ENCODE data around the gene TXNDC8. TPM values are rescaled to one million over a fixed set of nuclear protein-coding genes. Genes with fewer than 3 reads are reported as not detected.
"Not testable (repeated sequence)": the region's sequence is repeated elsewhere in the genome, so short reads cannot be mapped to it uniquely, and the experiment has no call there.

TXNDC8 gene
- total RNA-seq, 1 donor from 2014 or later = not detected

GRCh38 chr9:110317911-110318310 is 19.8 kb downstream of the TXNDC8 start:
- H3K4me3 ChIP-seq (ENCODE audit: low read depth, low read length) = no peak overlapping the region
- TF ChIP-seq CTCF (conservative IDR thresholded peaks at IDR 0.05; ENCODE audit: low read depth, low read length) = no peak
- no peak for DNase-seq (ENCODE audit: low read depth)

GRCh38 chr9:110316261-110317075 is 21.2 kb downstream of the TXNDC8 start:
- TF ChIP-seq CTCF (conservative IDR thresholded peaks at IDR 0.05; ENCODE audit: low read depth, low read length) = no peak
- H3K4me3 ChIP-seq (ENCODE audit: low read depth, low read length) = no peak overlapping the region
- DNase-seq (ENCODE audit: low read depth) = no peak

- DNase-seq (ENCODE audit: low read depth); H3K4me3 ChIP-seq (ENCODE audit: low read depth, low read length): not testable (repeated sequence)
Observed at GRCh38 chr9:110311978-110312377, 25.7 kb downstream of the TXNDC8 start.

GRCh38 chr9:110309681-110310080 is 28.0 kb downstream of the TXNDC8 start:
- no peak overlapping the region for H3K4me3 ChIP-seq (ENCODE audit: low read depth, low read length)
- DNase-seq (ENCODE audit: low read depth) = no peak
- no peak for TF ChIP-seq CTCF (conservative IDR thresholded peaks at IDR 0.05; ENCODE audit: low read depth, low read length)

GRCh38 chr9:110308633-110309038 is 29.0 kb downstream of the TXNDC8 start:
- H3K4me3 ChIP-seq (ENCODE audit: low read depth, low read length) = no peak overlapping the region
- TF ChIP-seq CTCF (conservative IDR thresholded peaks at IDR 0.05; ENCODE audit: low read depth, low read length) = no peak
- DNase-seq (ENCODE audit: low read depth) = no peak

GRCh38 chr9:110307191-110307590 is 30.5 kb downstream of the TXNDC8 start:
- no peak for DNase-seq (ENCODE audit: low read depth)
- H3K4me3 ChIP-seq (ENCODE audit: low read depth, low read length) = no peak overlapping the region
- no peak for TF ChIP-seq CTCF (conservative IDR thresholded peaks at IDR 0.05; ENCODE audit: low read depth, low read length)

GRCh38 chr9:110303133-110303532 is 34.5 kb downstream of the TXNDC8 start:
- no peak for DNase-seq (ENCODE audit: low read depth)
- no peak for TF ChIP-seq CTCF (conservative IDR thresholded peaks at IDR 0.05; ENCODE audit: low read depth, low read length)
- no peak overlapping the region for H3K4me3 ChIP-seq (ENCODE audit: low read depth, low read length)

Data from epithelial cell of proximal tubule (primary cell).